SU-DHL-6 (cell line): ENCODE results near the gene THOC7.

Experiments
- CTCF ChIP-seq: fragments of 200-600 bp; sonication (generic); IDR thresholded peaks from one replicate; pipeline ENCODE4 v1.5.1; 2017; ENCODE audit warnings: antibody characterized with exemption, mild to moderate bottlenecking, low read length, moderate library complexity; ENCODE audit not compliant: insufficient read depth, poor library complexity, severe bottlenecking
- EZH2phosphoT487 ChIP-seq: fragments of 200-600 bp; sonication (generic), shearing (Covaris generic); conservative IDR thresholded peaks from 2 replicates; pipeline ENCODE4 v1.6.1; 2018; ENCODE audit warnings: mild to moderate bottlenecking, antibody characterized with exemption, low read length, moderate library complexity, mixed read lengths

GRCh38 chr3:63791974-63792373 lies 71.6 kb downstream of the THOC7 start:
- TF ChIP-seq CTCF, result no peak
- no peak for TF ChIP-seq EZH2phosphoT487
